Peyer's patch (tissue), 4 donors: ENCODE measurements around the gene RNASEH2B.

ENCODE experiments used
- POLR2A ChIP-seq, 2 donors: fragments of 450-650 bp; IDR thresholded peaks; one replicate each; pipeline ENCODE4 v1.5.1; 2017; ENCODE audit warnings: antibody characterized with exemption in 2 of 2, mild to moderate bottlenecking in 2 of 2, moderate library complexity in 2 of 2
- TF ChIP-seq, protein P1 (sequence below), 6 experiments: fragments of 450-650 bp in 4 of 6; fragments of 200-600 bp in 2 of 6; sonication (generic) in 1 of 6; IDR thresholded peaks; one replicate each; pipeline ENCODE4 v1.5.1; 2017 to 2019; ENCODE audit warnings: antibody characterized with exemption in 6 of 6, mild to moderate bottlenecking in 3 of 6, moderate library complexity in 1 of 6

DNA sequence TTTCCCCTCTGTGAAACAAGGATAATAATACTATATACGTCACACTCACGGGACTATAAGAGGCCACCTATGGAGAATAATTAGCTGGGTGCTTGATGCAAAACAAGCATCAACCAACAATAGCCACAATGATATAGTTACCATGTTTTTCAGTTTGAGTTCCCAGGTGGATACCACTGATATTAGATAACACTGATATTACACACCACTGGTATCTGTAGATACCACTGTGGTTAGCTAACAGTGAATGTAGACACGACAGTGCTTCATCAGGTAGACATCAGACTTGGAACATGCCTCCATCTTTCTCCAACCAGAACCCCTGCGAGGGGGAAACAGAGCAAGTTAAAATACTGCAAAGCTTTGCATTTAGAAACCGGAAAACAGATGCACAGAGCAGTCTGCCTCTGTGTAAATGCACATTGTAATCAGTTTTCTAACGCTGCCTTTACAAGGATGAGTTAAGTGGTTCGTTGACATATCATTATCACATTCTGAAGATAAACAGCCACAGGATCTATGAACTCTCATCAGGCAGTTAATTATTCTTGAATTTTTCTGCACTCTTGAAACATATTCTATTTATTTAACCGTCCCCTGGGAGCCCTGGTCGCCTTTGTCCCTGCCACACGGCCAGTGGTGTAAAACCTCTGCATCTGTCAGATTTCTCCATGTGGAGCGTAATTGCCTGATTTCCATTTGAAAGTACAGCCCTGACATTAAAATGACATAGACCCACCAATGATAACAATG, 80.7 kb downstream of the RNASEH2B start:
- TF ChIP-seq, protein P1, sequence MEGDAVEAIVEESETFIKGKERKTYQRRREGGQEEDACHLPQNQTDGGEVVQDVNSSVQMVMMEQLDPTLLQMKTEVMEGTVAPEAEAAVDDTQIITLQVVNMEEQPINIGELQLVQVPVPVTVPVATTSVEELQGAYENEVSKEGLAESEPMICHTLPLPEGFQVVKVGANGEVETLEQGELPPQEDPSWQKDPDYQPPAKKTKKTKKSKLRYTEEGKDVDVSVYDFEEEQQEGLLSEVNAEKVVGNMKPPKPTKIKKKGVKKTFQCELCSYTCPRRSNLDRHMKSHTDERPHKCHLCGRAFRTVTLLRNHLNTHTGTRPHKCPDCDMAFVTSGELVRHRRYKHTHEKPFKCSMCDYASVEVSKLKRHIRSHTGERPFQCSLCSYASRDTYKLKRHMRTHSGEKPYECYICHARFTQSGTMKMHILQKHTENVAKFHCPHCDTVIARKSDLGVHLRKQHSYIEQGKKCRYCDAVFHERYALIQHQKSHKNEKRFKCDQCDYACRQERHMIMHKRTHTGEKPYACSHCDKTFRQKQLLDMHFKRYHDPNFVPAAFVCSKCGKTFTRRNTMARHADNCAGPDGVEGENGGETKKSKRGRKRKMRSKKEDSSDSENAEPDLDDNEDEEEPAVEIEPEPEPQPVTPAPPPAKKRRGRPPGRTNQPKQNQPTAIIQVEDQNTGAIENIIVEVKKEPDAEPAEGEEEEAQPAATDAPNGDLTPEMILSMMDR (IDR thresholded peaks at IDR 0.05), result no peak
- TF ChIP-seq POLR2A (IDR thresholded peaks at IDR 0.05), result no peak
